Measurements from ENCODE around the gene HPSE.

GRCh38 chr4:83269256-83269655, 65.4 kb downstream of the HPSE start:
- TF ChIP-seq ATF3 (IDR thresholded peaks at IDR 0.05): no peak
- TF ChIP-seq ATF3 (CRISPR knock-in tag; conservative IDR thresholded peaks at IDR 0.05): no peak
- no peak for TF ChIP-seq TAF1 (IDR thresholded peaks at IDR 0.05; ENCODE audit: control insufficient read depth, extremely low read depth, insufficient read depth, low read length, severe bottlenecking)
- TF ChIP-seq PATZ1 (CRISPR knock-in tag; IDR thresholded peaks at IDR 0.05; ENCODE audit: borderline replicate concordance): no peak
- no peak for TF ChIP-seq RBFOX2 (IDR thresholded peaks at IDR 0.05; ENCODE audit: low read depth, low read length)
- TF ChIP-seq KDM1A (IDR thresholded peaks at IDR 0.05): no peak
- no peak for TF ChIP-seq CBX3 (IDR thresholded peaks at IDR 0.05; ENCODE audit: borderline replicate concordance in 1 of 2, low read length in 2 of 2)

Data from K562 (cell line).